ENCODE data around the gene OPCML. TPM values are rescaled to one million over a fixed set of nuclear protein-coding genes. Genes with fewer than 3 reads are reported as not detected.

OPCML gene
- total RNA-seq, 2 donors from 2014 or later = under 0.01 TPM; not detected in 1

DNA sequence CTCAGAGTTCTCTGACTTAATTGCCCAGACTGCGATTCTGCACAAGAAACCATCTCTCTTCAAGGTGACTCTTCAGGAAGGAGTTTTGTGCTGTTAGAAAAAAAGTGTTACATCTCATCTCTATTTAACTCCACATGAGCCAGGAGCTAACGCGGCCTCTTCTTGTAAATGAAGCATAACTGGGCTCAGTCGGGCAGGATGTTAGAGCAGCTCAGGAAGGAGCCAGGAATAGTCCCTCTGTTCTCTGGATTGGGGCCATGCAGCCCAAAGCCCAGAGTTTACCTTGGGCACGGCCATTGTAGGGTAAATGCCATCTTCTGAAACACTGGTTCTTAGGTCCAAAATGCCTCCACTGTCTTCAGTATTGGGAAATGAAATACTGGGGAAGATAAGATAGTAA, 760.6 kb downstream of the OPCML start:
- intact Hi-C loops (cut with DNase I) = no loop called here
- DNase-seq (no peak), ATAC-seq (no peak)
- 75 to 82% methylated on average over 5 of the region's 5 CpGs for WGBS, 2 donors
- TF ChIP-seq, protein P1, sequence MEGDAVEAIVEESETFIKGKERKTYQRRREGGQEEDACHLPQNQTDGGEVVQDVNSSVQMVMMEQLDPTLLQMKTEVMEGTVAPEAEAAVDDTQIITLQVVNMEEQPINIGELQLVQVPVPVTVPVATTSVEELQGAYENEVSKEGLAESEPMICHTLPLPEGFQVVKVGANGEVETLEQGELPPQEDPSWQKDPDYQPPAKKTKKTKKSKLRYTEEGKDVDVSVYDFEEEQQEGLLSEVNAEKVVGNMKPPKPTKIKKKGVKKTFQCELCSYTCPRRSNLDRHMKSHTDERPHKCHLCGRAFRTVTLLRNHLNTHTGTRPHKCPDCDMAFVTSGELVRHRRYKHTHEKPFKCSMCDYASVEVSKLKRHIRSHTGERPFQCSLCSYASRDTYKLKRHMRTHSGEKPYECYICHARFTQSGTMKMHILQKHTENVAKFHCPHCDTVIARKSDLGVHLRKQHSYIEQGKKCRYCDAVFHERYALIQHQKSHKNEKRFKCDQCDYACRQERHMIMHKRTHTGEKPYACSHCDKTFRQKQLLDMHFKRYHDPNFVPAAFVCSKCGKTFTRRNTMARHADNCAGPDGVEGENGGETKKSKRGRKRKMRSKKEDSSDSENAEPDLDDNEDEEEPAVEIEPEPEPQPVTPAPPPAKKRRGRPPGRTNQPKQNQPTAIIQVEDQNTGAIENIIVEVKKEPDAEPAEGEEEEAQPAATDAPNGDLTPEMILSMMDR (IDR thresholded peaks at IDR 0.05) = no peak
- no peak for TF ChIP-seq POLR2A (IDR thresholded peaks at IDR 0.05)
- Histone ChIP-seq H3K27ac (no peak overlapping the region), H3K27me3 (no peaks in the 10 kb centered on the region), H3K36me3 (replicated peaks in 1 of 2; ENCODE audit: insufficient read depth in 1 of 2, low read depth in 2 of 2) (no peaks in the 10 kb centered on the region), H3K4me3 (no peak overlapping the region), H3K9me3 (no peaks in the 10 kb centered on the region), H3K4me1 (no peaks in the 10 kb centered on the region)

DNA sequence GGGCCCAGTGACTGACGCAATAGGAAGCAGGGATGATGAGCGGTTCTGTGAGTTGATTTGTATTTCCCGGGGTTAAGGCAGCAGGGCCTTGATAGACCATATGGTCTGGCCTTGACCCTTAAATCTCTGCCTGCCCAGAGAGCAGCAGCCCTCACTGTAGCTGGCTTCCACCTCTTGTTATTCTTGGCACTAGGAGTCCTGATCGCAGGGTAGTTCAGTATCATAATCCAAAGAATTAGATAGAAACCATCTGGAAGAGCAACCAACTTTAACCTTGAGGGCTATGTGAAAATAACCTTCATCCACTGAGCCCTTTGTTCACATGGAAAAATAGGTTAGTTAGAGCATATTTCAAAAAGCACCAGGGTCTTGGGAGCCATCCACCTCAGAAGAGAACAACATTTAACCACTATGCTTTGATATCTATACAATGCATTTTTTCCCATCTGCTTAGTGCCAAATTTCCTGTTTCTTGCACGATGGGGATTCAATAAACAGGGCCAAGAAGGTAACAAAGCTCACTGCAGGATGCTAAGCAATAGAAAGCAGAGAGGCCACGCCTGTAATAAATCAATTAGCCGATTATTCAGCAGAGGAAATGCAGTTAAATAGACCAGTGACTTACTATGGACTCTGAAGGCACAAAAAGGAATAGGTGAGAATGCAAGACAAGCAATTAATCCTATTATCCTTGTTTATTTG, 761.3 kb downstream of the OPCML start:
- no peak for TF ChIP-seq POLR2A (IDR thresholded peaks at IDR 0.05)
- TF ChIP-seq, protein P1 (IDR thresholded peaks at IDR 0.05) = no peak
- Histone ChIP-seq H3K27me3 (no peaks in the 10 kb centered on the region), H3K9me3 (no peaks in the 10 kb centered on the region), H3K4me1 (no peaks in the 10 kb centered on the region), H3K36me3 (replicated peaks in 1 of 2; ENCODE audit: insufficient read depth in 1 of 2, low read depth in 2 of 2) (no peaks in the 10 kb centered on the region), H3K4me3 (no peak overlapping the region), H3K27ac (no peak overlapping the region)
- ATAC-seq (no peak), DNase-seq (no peak)
- WGBS, 2 donors = 43 to 48% methylated on average over 7 of the region's 7 CpGs
- intact Hi-C loops (cut with DNase I) = no loop called here

DNA sequence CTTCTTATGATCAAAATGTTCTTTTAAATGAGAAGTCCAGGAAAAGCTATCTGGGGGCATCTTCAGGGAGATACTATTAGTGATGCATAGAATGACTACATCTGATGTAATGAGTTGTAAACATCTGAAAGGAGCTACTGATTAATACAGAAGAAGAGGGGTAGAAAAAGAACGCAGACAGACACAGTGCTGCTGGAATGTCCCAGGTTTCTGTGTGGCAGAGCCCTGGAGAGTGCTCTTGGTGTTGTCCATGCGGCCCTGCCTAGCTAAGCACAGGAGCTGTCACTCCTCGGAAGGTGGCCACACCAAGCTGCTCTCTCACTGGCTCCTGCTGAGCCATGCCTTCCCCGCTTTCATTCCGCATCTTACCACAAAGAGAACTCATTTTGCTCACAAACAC, 768.8 kb downstream of the OPCML start:
- intact Hi-C loops (cut with DNase I) = no loop called here
- no peaks in the 10 kb centered on the region for H3K4me1 ChIP-seq
- H3K27ac ChIP-seq = no peak overlapping the region
- H3K9me3 ChIP-seq = no peaks in the 10 kb centered on the region
- H3K27me3 ChIP-seq = no peaks in the 10 kb centered on the region
- 79 to 86% methylated on average over 5 of the region's 5 CpGs for WGBS, 2 donors
- no peak for DNase-seq
- ATAC-seq = no peak
- TF ChIP-seq POLR2A (IDR thresholded peaks at IDR 0.05) = no peak
- TF ChIP-seq, protein P1 (IDR thresholded peaks at IDR 0.05) = no peak
- H3K36me3 ChIP-seq (replicated peaks in 1 of 2; ENCODE audit: insufficient read depth in 1 of 2, low read depth in 2 of 2) = no peaks in the 10 kb centered on the region
- H3K4me3 ChIP-seq = no peak overlapping the region

DNA sequence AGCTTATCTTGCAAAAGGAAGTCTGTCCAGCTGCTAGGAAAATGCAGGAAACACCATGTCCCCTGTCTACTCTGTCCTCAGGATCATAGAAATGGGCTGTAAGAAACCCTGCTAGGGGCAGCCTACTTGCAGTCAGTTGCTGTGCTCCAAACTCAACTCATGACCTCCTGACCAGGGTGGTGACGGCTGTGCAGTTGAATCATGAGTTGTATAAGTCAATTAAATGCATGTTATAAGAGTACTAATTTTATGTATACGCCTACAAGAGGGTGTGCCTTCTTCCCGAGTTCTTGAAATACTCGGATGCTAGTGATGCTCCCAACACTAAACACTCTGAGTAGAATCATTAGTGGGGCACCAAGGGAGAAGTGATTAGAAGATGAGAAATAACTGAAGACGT, 776.4 kb downstream of the OPCML start:
- no peak overlapping the region for H3K27ac ChIP-seq
- no peaks in the 10 kb centered on the region for H3K36me3 ChIP-seq (replicated peaks in 1 of 2; ENCODE audit: insufficient read depth in 1 of 2, low read depth in 2 of 2)
- WGBS, 2 donors = 63 to 67% methylated on average over 5 of the region's 5 CpGs
- H3K4me3 ChIP-seq = no peak overlapping the region
- intact Hi-C loops (cut with DNase I) = no loop called here
- TF ChIP-seq, protein P1 (IDR thresholded peaks at IDR 0.05) = no peak
- no peak for TF ChIP-seq POLR2A (IDR thresholded peaks at IDR 0.05)
- H3K27me3 ChIP-seq = no peaks in the 10 kb centered on the region
- no peaks in the 10 kb centered on the region for H3K9me3 ChIP-seq
- DNase-seq = no peak
- no peak for ATAC-seq
- H3K4me1 ChIP-seq = no peaks in the 10 kb centered on the region
